GM08714 (cell line): Measurements from ENCODE around the gene RIN3.

ENCODE experiments used
- H3K4me3 ChIP-seq: fragments of 200-500 bp; sonication (Bioruptor generic); 2 replicates; pipeline ENCODE4 v1.5.1; 2014; ENCODE audit warnings: mild to moderate bottlenecking, low read length, inconsistent platforms
- ZNF274 ChIP-seq: IDR thresholded peaks from 2 replicates; pipeline ENCODE4 v1.6.1; 2012; ENCODE audit warnings: mild to moderate bottlenecking, low read depth, low read length

The RIN3 gene

DNA sequence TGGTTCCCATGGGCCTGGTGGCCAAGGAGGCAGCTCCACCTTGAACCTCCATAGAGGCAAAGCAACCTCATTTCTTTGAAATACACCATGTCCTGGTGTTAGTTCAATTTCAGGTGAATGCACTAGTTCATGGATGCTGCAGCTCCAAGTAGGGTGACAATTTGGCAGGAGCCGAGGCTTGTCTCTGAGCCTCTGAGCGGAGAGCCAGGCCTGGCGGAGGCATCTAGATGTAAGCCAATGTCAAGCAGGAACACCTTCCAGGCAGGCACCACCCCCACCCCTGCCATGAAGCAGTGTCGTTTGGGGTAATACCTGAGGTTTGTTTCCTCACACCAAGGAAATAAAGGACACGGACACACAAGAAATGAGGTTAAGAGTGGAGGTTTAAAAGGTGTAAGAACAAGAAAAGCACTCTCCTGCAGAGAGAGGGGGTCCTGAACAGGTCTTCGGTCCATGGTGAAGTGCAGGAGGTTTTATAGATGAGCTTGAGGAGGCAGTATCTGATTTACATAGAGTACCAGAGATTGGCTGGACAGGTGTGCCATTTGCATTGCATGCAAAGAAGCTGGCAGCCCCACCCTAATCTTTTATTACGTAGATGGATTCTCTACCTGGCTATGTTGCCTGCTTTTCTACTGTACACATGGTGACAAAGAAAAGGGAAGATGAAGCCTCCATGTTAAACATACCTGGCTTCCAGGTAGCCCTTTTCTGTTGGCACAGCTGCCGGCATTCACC is 60.3 kb downstream of the RIN3 start:
- H3K4me3 ChIP-seq, result no peak overlapping the region
- no peak for TF ChIP-seq ZNF274

DNA sequence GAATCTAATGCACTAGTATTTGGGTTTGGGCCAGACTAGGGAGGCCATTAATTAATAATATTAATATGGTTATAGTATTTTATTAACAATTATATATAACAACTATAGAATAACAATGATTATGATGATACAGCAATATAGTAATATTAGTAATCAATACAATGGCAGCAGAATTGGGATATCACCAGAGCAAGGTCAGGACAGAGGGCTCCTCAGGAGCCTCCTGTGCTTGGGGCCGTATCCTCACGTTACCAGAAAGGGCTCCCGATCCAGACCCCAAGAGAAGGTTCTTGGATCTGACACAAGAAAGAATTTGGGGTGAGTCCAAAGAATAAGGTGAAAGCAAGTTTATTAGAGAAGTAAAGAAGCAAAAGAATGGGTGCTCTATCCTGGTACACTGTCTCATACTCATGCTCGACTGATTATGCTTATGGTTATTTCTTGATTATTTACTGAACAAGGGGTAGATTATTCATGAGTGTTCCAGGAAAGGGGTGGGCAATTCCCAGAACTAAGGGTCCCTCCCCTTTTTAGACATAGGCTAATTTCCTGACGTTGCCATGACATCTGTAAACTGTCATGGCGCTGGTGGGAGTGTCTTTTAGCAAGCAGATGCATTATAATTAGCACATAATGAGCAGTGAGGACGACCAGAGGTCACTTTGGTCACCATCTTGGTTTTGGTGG is 61.6 kb downstream of the RIN3 start:
- TF ChIP-seq ZNF274, result no peak
- no peak overlapping the region for H3K4me3 ChIP-seq

DNA sequence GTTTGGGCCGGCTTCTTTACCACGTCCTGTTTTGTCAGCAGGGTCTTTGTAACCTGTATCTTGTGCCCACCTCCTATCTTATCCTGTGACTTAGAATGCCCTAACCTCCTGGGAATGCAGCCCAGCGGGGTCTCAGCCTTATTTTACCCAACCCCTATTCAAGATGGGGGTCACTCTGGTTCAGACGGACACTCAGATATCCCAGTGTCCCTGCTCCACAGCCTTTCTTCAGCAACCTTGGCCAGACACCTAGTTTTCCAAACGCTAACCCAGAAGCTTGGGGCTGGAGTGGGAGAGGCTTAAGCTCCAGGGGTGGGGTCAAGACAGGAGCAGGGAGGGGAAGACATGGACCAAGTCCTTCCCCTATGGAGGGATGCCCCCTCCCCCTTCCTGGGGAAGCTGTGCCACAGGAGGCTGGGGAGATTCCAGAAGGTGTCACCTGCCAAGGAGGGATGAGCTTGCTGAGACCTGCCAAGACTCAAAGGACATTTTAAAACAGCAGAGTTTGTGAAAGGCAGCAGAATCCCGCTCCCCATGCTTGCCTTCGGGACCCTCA is 62.2 kb downstream of the RIN3 start:
- no peak overlapping the region for H3K4me3 ChIP-seq
- TF ChIP-seq ZNF274, result no peak

DNA sequence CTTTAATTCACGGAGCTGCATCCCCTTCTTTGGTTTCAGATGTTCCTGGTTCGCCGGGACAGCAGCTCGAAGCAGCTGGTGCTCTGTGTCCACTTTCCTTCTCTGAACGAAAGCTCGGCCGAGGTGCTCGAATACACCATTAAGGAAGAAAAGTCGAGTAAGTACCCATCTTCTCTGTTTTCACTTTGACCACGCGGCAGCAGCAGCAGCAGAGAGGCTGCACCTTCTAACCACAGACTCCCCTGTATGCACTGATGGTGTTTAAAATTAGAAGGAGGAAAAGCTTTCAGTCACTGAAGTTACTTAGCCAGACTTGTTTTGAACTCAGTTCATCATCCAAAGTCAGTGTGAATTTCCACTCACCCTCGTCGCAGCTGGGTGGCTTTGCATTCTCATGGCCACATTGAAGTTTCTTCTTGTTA is 63.8 kb downstream of the RIN3 start:
- peak overlapping the region; percentile 26; the same call in 1 of the 2 replicates for H3K4me3 ChIP-seq
- no peak for TF ChIP-seq ZNF274

DNA sequence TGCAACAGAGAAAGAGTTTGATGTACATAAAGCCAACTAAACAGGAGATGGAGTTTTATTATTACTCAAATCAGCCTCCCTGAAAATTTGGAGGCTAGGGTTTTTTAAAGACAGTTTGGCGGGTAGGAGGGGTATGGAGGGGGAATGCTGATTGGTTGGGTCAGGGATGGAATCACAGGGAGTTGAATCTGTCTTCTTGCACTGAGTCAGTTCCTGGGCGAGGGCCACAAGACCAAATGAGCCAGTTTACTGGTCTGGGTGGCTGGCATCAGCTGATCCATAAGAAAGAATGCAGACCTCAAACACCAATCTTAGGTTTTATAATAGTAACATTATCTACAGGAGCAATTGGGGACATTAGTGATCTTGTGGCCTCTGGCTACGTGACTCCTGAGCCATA is 64.9 kb downstream of the RIN3 start:
- no peak overlapping the region for H3K4me3 ChIP-seq
- no peak for TF ChIP-seq ZNF274

DNA sequence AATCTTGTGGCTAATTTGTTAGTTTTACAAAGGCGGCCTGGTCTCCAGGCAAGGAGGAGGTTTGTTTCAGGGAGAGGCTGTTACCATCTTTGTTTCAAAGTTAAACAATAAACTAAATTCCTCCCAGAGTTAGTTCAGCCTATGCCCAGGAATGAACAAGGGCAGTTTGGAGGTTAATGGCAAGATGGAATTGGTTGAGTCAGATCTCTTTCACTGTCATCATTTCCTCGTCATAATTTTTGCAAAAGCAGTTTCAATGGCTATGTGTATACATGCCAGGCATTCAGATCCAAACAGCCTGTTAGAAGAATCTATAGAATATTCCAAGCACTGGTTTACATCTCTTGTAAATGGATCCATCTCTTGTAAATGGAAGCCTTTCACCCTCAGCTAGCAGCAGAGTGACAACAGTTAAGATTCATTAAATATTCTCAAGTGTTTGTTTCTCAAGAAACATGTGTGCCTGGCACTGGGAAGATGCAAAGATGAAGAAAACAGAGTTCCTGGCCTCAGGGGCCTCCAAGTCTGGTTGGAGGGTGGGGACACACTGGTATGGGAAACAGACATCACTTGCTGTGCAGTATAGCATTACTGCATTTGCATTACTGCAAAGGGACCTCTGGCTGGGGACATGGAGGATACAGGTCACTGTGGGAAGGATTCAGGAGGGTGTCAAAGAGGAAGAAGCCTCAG is 65.8 kb downstream of the RIN3 start:
- no peak overlapping the region for H3K4me3 ChIP-seq
- TF ChIP-seq ZNF274, result no peak

DNA sequence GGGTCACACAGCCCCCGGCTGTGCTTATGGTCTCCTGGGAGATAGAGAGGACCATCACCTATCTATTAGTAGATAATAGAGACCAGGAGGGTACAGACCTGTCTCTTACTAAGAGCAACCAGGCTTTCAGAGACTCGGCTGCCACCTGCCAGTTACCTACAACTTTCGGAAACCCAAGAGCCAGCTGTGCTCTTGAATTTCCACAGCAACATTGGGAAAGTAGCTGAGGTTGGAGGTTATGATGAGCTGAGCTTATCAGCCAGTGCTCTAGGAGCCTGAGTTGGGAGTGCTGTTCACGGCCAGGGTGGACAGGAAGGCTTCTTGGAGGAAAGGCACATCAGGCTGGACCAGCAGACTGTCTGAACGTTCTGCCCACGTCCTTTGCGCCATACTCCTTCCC is 67.6 kb downstream of the RIN3 start:
- no peak overlapping the region for H3K4me3 ChIP-seq
- TF ChIP-seq ZNF274, result no peak

DNA sequence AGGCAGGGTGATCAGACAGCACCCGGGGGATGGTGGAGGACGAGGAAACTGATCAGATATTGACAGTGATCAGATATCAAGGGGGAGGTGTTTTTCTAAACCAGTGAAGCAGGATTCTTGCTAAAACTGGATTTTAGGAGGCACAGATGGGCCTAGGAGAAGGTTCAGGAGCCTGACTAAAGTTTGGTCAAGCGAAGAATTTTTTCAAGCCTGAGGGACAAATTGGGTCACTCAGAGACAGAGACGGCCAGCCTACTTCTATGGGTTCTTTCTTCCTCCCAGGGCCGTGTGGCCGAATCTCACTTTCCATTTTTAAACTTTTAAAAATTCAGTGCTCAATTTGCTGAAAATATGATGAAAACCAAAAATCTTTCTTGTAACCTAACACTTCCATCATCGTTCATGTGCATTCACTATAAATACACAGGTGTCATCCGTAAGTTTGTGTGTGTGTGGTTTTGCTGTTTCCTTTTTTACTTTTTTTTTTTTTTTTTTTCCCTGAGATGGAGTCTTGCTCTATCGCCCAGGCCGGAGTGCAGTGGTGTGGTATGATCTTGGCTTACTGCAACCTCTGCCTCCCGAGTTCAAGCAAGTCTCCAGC is 68.5 kb downstream of the RIN3 start:
- no peak for TF ChIP-seq ZNF274
- H3K4me3 ChIP-seq, result no peak overlapping the region; the same call in 1 of the 2 replicates

DNA sequence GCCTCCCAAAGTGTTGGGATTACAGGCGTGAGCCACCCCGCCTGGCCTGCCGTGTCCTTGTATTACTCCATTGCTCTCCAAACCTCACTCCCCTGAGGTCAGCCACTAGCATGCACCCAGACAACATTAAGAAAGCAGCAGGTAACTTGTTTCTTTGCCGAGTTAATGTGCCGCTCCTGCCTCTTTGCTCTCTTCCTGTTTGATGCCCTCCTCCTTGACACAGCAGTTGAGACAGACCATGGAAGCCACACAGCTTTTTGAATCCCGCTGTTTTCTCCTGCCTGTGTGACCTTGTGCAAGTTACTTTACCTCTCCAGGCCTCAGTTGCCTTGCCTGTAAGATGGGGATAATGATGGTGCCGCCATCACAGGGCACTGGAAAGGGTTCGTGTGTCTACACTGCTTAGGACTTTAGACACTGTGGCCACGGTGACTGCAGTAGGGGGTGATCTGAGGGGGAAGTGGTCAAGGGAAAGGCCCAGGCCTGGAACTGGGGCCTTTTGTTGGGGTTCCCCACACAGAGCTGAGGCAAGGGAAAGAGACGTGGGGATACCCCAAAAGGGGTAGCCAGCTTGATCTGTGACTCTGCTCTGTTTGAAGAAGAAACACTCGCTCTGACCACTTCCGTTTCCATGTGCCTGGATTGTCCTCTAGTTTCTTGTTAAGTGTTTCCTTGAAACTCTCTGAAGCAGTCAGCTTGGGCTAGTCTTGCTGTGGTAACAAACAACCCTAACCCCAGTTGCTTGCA is 69.3 kb downstream of the RIN3 start:
- no peak overlapping the region; the same call in 1 of the 2 replicates for H3K4me3 ChIP-seq
- no peak for TF ChIP-seq ZNF274

DNA sequence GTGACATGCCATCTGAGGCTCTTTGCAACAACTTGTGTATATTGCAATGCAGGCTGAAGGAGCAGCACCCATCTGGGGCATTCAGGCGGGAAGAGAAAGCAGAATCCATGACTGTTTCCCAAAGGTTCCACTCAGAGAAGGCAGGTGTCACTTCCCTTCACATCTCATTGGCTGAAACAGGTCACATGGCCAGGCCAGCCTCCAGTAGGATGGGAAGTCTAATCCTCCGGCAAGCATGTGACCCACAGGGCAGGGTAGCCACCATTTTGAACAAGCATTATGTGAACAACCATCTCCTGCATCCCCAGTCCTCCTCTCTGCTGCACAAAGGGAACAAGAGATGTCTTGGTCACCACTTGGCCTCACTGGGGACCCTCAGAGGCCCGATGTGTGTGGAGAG is 70.6 kb downstream of the RIN3 start:
- H3K4me3 ChIP-seq, result no peak overlapping the region
- TF ChIP-seq ZNF274, result no peak

DNA sequence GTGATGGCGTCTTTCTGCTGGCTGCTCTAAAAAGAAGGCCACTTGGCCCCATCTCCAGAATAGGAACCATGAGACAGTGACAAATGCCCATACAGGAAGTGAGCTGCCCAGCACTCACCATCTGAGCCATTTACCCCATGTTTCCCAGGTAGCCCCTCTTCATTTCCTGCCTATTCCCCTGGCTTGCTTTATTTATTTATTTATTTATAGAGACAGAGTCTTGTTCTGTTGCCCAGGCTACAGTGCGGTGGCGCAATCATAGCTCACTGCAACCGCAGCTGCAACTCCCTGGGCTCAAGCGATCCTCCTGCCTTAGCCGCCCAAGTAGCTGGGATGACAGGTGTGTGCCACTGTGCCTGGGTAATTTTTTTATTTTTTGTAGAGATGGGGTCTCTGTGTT is 71.2 kb downstream of the RIN3 start:
- H3K4me3 ChIP-seq, result no peak overlapping the region
- TF ChIP-seq ZNF274, result no peak

DNA sequence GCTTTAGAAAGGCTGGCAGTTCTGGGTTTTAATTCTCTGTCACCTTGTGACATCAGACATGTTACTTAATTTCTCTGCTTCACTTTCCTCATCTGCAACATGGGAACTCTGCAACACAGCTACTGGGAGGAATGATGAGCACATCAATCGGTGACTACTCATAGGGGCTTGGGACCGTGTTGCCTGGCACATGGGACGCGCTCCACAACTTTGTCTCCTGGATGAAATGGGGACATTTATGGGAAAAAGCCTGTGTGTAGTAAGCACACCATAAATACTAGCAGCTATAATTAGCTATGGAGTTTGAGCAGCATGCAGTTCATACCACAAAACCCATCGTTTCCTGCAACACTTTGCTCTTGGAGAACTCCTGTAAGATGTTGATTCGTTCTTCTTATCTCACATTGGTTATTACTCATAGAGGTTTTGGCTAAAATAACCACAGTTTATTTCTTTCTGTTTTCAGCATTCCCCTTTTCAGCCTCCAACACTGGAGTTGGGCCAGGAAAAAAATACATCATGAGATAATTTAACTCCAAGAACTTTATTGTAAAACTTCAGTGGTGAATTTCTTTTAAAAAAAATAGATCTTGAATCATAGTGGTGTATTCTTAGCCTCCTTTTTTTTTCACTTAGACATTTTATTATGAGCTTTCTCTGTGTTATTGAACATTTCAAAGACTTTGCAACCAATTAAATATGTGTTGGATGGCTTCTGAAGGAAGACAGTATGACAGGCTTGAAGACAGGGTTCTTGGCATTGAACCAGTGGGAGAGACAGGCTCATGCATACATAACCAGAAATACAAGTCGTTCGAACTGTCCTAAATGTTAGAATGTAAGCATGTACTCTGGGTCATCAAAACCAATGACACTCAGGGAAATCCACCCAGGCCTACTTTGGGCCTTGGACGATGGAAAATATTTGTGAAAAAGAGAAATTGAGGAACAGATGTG is 72.7 kb downstream of the RIN3 start:
- H3K4me3 ChIP-seq, result no peak overlapping the region; the same call in 1 of the 2 replicates
- no peak for TF ChIP-seq ZNF274
